HG03457 (cell line): ENCODE measurements around the gene NSD2.

Experiments
- ATAC-seq: cut with Tn5 transposase; IDR thresholded peaks from one replicate; pipeline ENCODE4 v1.9.1; 2021; ENCODE audit warnings: moderate number of reproducible peaks; ENCODE audit not compliant: unreplicated experiment

Gene NSD2

GRCh38 chr4:1938027-1938426 is 66.8 kb downstream of the NSD2 start:
- ATAC-seq, result no peak

- no peak for ATAC-seq
Measured at GRCh38 chr4:1939664-1940509, 68.7 kb downstream of the NSD2 start.

- ATAC-seq, result no peak
Measured at GRCh38 chr4:1940566-1940965, 69.4 kb downstream of the NSD2 start.

GRCh38 chr4:1943928-1944327 is 72.7 kb downstream of the NSD2 start:
- no peak for ATAC-seq

GRCh38 chr4:1945124-1945895 is 74.1 kb downstream of the NSD2 start:
- no peak for ATAC-seq

- ATAC-seq, result no peak
Measured at GRCh38 chr4:1945912-1946311, 74.7 kb downstream of the NSD2 start.

GRCh38 chr4:1948232-1948631 is 77.0 kb downstream of the NSD2 start:
- ATAC-seq, result no peak

GRCh38 chr4:1948892-1949436 is 77.8 kb downstream of the NSD2 start:
- no peak for ATAC-seq

- ATAC-seq, result no peak
Measured at GRCh38 chr4:1950369-1950768, 79.2 kb downstream of the NSD2 start.

- no peak for ATAC-seq
Measured at GRCh38 chr4:1952058-1952700, 81.0 kb downstream of the NSD2 start.

- no peak for ATAC-seq
Measured at GRCh38 chr4:1952719-1953118, 81.5 kb downstream of the NSD2 start.

- no peak for ATAC-seq
Measured at GRCh38 chr4:1953335-1953734, 82.1 kb downstream of the NSD2 start.

GRCh38 chr4:1956631-1957030 is 85.4 kb downstream of the NSD2 start:
- no peak for ATAC-seq

- ATAC-seq, result no peak
Measured at GRCh38 chr4:1958276-1959103, 87.3 kb downstream of the NSD2 start.

- ATAC-seq, result no peak
Measured at GRCh38 chr4:1959104-1959384, 87.9 kb downstream of the NSD2 start.

GRCh38 chr4:1960170-1960825 is 89.1 kb downstream of the NSD2 start:
- no peak for ATAC-seq

GRCh38 chr4:1961038-1961437 is 89.8 kb downstream of the NSD2 start:
- ATAC-seq, result no peak

- no peak for ATAC-seq
Measured at GRCh38 chr4:1961563-1961962, 90.4 kb downstream of the NSD2 start.

GRCh38 chr4:1962980-1963379 is 91.8 kb downstream of the NSD2 start:
- no peak for ATAC-seq

GRCh38 chr4:1964443-1964842 is 93.2 kb downstream of the NSD2 start:
- ATAC-seq, result no peak
